Stomach (tissue), 9 donors: ENCODE results near the gene UBD. TPM values are rescaled to one million over a fixed set of nuclear protein-coding genes. Genes with fewer than 3 reads are reported as not detected.

Source experiments
- DNase-seq, 2 donors: peaks; one replicate each; pipeline versions ENCODE4 v3.0.0 to v3.0.0-alpha.2; 2013 to 2019
- H3K27ac ChIP-seq, 5 donors: fragments of 200-600 bp in 4 of 5; sonication (generic) in 4 of 5; one replicate each; pipeline ENCODE4 v1.5.1; 2013 to 2019; ENCODE audit warnings: mild to moderate bottlenecking in 1 of 5, moderate library complexity in 1 of 5
- H3K27me3 ChIP-seq, 3 donors: fragments of 200-600 bp; sonication (generic); one replicate each; pipeline ENCODE4 v1.5.1; 2017 to 2019; ENCODE audit warnings: mixed run types in 1 of 3
- H3K36me3 ChIP-seq, 4 donors: fragments of 200-600 bp; sonication (generic); 1 replicate in 3 of 4; 2 replicates in 1 of 4; pipeline ENCODE4 v1.5.1; 2016 to 2019
- H3K4me1 ChIP-seq, 4 donors: fragments of 200-600 bp; sonication (generic); one replicate each; pipeline ENCODE4 v1.5.1; 2016 to 2019
- H3K4me3 ChIP-seq, 4 donors: fragments of 200-600 bp; sonication (generic) in 3 of 4; one replicate each; pipeline ENCODE4 v1.5.1; 2016 to 2019; ENCODE audit warnings: mild to moderate bottlenecking in 1 of 4
- H3K9me3 ChIP-seq, 4 donors: fragments of 200-600 bp; sonication (generic); one replicate each; pipeline ENCODE4 v1.5.1; 2016 to 2019
- EP300 ChIP-seq: sonication (generic); formaldehyde crosslinking; IDR thresholded peaks from one replicate; pipeline ENCODE4 v1.6.1; 2017; ENCODE audit warnings: antibody characterized with exemption
- POLR2A ChIP-seq, 4 donors: fragments of 450-650 bp; IDR thresholded peaks; one replicate each; pipeline ENCODE4 v1.6.1; 2016; ENCODE audit warnings: antibody characterized with exemption in 4 of 4, control low read depth in 2 of 4, mild to moderate bottlenecking in 1 of 4, moderate library complexity in 1 of 4
- POLR2AphosphoS5 ChIP-seq, 3 donors: sonication (generic); formaldehyde crosslinking; IDR thresholded peaks; one replicate each; pipeline ENCODE4 v1.6.1; 2016; ENCODE audit warnings: antibody characterized with exemption in 3 of 3
- WGBS, 5 donors: extraction: QIAGEN DNeasy Blood & Tissue Kit in 3 of 5; methylation state at CpG; one replicate each; pipeline versions ENCODE4 v1.1.5 to v1.1.7; 2013 to 2018; 5-methylcytosine and 5-hydroxymethylcytosine counted together
- intact Hi-C: fragments of 100-400 bp; cut with DNase I; formaldehyde crosslinking; loops from one replicate; pipeline ENCODE4 v1.15.1; 2023; ENCODE audit warnings: low total_unique reads
- polyA plus RNA-seq, 3 donors: library from polyadenylated mRNA; stranded (reverse); fragments of 200-250 nt; gene quantifications; one replicate each; pipeline ENCODE4 v1.2.3, GENCODE V29; 2013
- total RNA-seq, 5 donors: library from RNA; depleted of rRNA; stranded (reverse); fragments of >200 nt; gene quantifications; one replicate each; pipeline versions ENCODE4 v1.1.0 to v1.2.3, GENCODE V29; 2014 to 2016
- TF ChIP-seq, protein P1 (sequence below), 7 experiments: fragments of 450-650 bp in 4 of 7; fragments of 200-600 bp in 3 of 7; sonication (generic) in 3 of 7; IDR thresholded peaks; one replicate each; pipeline ENCODE4 v1.5.1; 2016 to 2019; ENCODE audit warnings: antibody characterized with exemption in 7 of 7, control low read depth in 2 of 7, mild to moderate bottlenecking in 1 of 7
- donor health status: healthy with polysubstance abuse.
- donor health status: Bipolar disorder and iron deficiency.
- donor health status: healthy.

UBD gene
- total and polyA plus RNA-seq, 8 donors, result 4.0 to 65.8 (median 7.7) TPM; not detected in 3

DNA sequence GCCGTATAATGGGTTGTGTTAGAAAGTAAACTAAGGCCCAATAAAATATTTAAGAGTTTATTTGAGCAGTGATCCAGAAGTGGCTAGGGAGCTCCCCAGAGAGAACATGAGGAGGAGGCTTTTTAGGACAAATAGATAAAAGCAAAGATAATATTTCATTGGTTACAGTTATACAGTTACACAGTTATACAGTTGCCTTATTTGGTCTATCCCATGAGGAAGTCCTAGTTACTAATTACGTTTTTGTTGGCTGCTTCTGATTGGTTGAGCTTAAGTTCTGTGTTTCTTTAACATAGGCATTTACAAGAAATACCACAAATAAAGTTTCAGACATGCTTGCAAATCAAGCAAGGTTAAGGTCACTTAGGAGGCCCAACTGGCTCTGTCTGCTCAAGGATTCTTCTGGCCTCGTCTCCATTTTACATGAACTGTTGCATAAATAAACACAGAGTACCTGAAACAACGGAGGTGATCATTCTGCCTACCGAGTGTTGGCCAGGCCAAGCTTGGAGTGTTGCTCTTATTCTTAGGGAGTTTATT, 7.0 kb downstream of the UBD start:
- 23 to 29% (median 28%) methylated on average over 5 of the region's 5 CpGs for WGBS, 5 donors
- Histone ChIP-seq H3K36me3 (no peaks in the 10 kb centered on the region), H3K27me3 (peaks cover 3 to 60% (median 32%) of the 10 kb centered on the region in 3 donors), H3K9me3 (no peaks in the 10 kb centered on the region), H3K4me3 (peak overlapping the region; percentile 39 to 52 (median 45)), H3K27ac (peak overlapping the region in 2 of 5 donors; percentile 54 to 55), H3K4me1 (peaks cover 12 to 17% (median 15%) of the 10 kb centered on the region in 4 donors)
- TF ChIP-seq POLR2A (IDR thresholded peaks at IDR 0.05) (no peak), POLR2AphosphoS5 (IDR thresholded peaks at IDR 0.05) (no peak), EP300 (no peak)
- TF ChIP-seq, protein P1, sequence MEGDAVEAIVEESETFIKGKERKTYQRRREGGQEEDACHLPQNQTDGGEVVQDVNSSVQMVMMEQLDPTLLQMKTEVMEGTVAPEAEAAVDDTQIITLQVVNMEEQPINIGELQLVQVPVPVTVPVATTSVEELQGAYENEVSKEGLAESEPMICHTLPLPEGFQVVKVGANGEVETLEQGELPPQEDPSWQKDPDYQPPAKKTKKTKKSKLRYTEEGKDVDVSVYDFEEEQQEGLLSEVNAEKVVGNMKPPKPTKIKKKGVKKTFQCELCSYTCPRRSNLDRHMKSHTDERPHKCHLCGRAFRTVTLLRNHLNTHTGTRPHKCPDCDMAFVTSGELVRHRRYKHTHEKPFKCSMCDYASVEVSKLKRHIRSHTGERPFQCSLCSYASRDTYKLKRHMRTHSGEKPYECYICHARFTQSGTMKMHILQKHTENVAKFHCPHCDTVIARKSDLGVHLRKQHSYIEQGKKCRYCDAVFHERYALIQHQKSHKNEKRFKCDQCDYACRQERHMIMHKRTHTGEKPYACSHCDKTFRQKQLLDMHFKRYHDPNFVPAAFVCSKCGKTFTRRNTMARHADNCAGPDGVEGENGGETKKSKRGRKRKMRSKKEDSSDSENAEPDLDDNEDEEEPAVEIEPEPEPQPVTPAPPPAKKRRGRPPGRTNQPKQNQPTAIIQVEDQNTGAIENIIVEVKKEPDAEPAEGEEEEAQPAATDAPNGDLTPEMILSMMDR (IDR thresholded peaks at IDR 0.05), result no peak
- peak in 1 of 2 donors; percentile 84 for DNase-seq
- intact Hi-C loops, result no loop called here

DNA sequence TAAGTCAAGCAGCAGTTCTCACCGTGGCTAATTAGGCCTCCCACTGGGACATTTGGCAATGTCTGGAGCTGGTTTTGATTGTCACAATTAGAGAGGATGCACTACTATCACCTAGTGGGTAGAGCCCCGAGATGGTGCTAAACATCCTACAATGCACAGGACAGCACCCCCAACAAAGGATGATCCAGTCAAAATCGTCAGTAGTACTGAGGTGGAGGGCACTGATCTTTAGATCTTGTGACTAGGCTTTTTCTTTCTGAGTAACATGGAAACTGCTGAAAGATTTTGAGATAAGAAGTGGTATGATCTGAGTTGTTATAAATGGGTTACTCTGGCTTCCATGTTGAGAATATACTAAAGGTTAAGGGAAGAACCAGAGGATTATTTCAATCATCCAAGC, 12.0 kb downstream of the UBD start:
- no peak for TF ChIP-seq EP300
- TF ChIP-seq, protein P1 (IDR thresholded peaks at IDR 0.05), result no peak
- no peak for TF ChIP-seq POLR2AphosphoS5 (IDR thresholded peaks at IDR 0.05)
- no peak for TF ChIP-seq POLR2A (IDR thresholded peaks at IDR 0.05)
- intact Hi-C loops, result no loop called here

DNA sequence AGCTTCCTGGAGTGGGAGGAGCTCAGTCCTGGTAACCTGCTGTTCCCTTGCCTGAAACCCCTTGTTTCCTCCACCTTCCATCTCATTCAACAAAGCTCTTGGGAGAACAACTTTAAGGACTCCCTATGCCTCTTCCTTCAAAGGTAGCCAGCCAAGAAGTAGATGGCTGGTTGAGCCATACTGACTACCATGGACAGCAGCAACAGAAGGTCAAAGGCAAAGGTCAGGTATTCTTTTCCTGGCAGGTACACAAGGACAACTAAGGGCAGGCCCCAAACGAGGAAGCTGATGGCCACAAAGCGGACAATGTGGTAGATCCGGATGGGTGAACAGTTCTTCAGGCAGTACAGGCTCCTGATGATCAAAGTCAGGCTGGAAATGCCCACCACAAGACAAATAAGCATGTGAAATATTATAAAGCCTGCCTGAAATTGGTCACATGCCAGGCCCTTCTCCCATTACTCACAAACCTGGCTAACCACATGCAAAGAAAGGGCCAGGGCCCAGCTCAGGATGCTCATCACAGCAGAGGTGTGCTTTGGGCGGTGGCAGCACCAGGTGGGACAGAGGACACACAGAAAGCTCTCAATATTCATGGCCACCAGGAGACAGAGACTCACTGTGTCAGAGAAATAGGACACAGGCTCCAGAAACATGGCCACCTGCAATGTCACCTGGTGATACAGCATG, 21.7 kb downstream of the UBD start:
- no peaks in the 10 kb centered on the region for H3K4me1 ChIP-seq
- H3K27me3 ChIP-seq, result peaks cover 0 to 10% (median 0%) of the 10 kb centered on the region in 3 donors
- no peak for DNase-seq
- no peaks in the 10 kb centered on the region for H3K36me3 ChIP-seq
- H3K4me3 ChIP-seq, result no peak overlapping the region
- TF ChIP-seq EP300, result no peak
- TF ChIP-seq POLR2A (IDR thresholded peaks at IDR 0.05), result no peak
- TF ChIP-seq POLR2AphosphoS5 (IDR thresholded peaks at IDR 0.05), result no peak
- TF ChIP-seq, protein P1 (IDR thresholded peaks at IDR 0.05), result no peak
- no peak overlapping the region for H3K27ac ChIP-seq
- H3K9me3 ChIP-seq, result no peaks in the 10 kb centered on the region
- 72 to 81% (median 75%) methylated on average over 4 of the region's 4 CpGs for WGBS, 5 donors
- intact Hi-C loops, result no loop called here

More for the DNA sequence above, 12.0 kb downstream of the UBD start:
- H3K9me3 ChIP-seq, result no peaks in the 10 kb centered on the region
- H3K27me3 ChIP-seq, result peaks cover 0 to 22% (median 0%) of the 10 kb centered on the region in 3 donors
- no peak overlapping the region for H3K27ac ChIP-seq
- H3K36me3 ChIP-seq, result no peaks in the 10 kb centered on the region
- WGBS, 5 donors, result 28 to 47% (median 33%) methylated on average over 3 of the region's 3 CpGs
- peaks cover 0 to under 1% (median under 1%) of the 10 kb centered on the region in 4 donors for H3K4me1 ChIP-seq
- no peak overlapping the region for H3K4me3 ChIP-seq
- no peak for DNase-seq

DNA sequence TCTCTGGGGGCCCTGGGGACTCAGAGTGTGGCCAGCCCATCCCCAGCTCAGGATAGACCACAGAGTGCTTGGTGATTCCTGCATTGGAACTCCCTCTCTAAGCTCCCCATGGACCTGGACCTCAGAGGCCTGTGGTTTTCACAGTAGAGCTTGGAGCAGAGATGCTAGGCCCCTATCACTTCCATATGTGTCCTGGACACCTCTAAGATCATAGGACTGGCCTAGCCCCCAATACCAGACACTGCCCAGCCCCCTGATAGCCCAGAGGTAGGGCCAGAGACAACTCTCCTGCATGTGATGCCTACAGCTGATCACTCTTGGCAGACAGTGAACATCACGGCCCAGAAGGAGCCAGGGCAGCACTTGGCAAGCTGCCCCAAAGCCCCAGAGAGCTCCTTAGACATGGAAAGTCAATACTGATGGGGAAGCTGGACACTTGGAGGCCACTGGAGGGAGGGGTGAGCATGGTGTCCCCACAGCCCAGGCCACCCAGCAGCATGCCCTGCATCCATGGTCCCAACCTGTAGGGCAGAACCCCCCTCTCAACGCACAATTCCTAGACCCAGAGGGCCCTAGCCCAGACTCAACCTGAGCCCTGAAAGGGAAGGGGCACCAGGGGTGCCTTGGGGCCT, 27.1 kb downstream of the UBD start:
- 29 to 83% (median 55%) methylated on average over 1 to 2 of the region's 2 CpGs for WGBS, 5 donors
- Histone ChIP-seq H3K36me3 (no peaks in the 10 kb centered on the region), H3K9me3 (no peaks in the 10 kb centered on the region), H3K27me3 (no peaks in the 10 kb centered on the region), H3K4me1 (no peaks in the 10 kb centered on the region), H3K27ac (no peak overlapping the region), H3K4me3 (no peak overlapping the region)
- no peak for DNase-seq
- intact Hi-C loops, result no loop called here
- TF ChIP-seq POLR2A (IDR thresholded peaks at IDR 0.05) (no peak), POLR2AphosphoS5 (IDR thresholded peaks at IDR 0.05) (no peak), EP300 (no peak)
- TF ChIP-seq, protein P1 (IDR thresholded peaks at IDR 0.05), result no peak
